Keratinocyte (primary cell): ENCODE results near the gene DMXL2. TPM values are rescaled to one million over a fixed set of nuclear protein-coding genes. Genes with fewer than 3 reads are reported as not detected.

Experiments
- DNase-seq: peaks from one replicate; pipeline ENCODE4 v3.0.0-alpha.2; 2011; ENCODE audit warnings: low read depth, missing footprints, low spot score
- FAIRE-seq: peaks from 2 replicates; lab custom pipeline; 2011; peaks lifted over from hg19 to GRCh38; lab: Jason Lieb, UNC
- H2AFZ ChIP-seq: 2 replicates; pipeline ENCODE4 v1.6.0; 2012; ENCODE audit warnings: low read length, control low read depth, inconsistent platforms; ENCODE audit not compliant: control insufficient read depth
- H3K27ac ChIP-seq: 2 replicates; pipeline ENCODE4 v1.5.1; 2011; ENCODE audit warnings: low read length; ENCODE audit not compliant: control insufficient read depth, insufficient read depth
- H3K27me3 ChIP-seq: 3 replicates; pipeline ENCODE4 v1.6.0; 2011; ENCODE audit warnings: low read length; ENCODE audit not compliant: control insufficient read depth, insufficient read depth; ENCODE audit errors: extremely low read depth
- H3K36me3 ChIP-seq, 2 experiments: 2 replicates in 1 of 2; 3 replicates in 1 of 2; pipeline ENCODE4 v1.5.1; 2011; ENCODE audit warnings: low read length in 2 of 2, mild to moderate bottlenecking in 1 of 2; ENCODE audit not compliant: control insufficient read depth in 2 of 2, insufficient read depth in 2 of 2; ENCODE audit errors: extremely low read depth in 1 of 2
- H3K4me1 ChIP-seq: 3 replicates; pipeline ENCODE4 v1.5.1; 2011; ENCODE audit warnings: low read length; ENCODE audit not compliant: control insufficient read depth, insufficient read depth; ENCODE audit errors: extremely low read depth
- H3K4me2 ChIP-seq: 3 replicates; pipeline ENCODE4 v1.6.0; 2011; ENCODE audit warnings: low read depth, low read length; ENCODE audit not compliant: control insufficient read depth, insufficient read depth; ENCODE audit errors: extremely low read depth
- H3K4me3 ChIP-seq, 3 experiments: fragments of 200-600 bp in 1 of 3; sonication (generic) in 1 of 3; 2 replicates in 2 of 3; 3 replicates in 1 of 3; pipeline ENCODE4 v1.5.1; 2011 to 2016; ENCODE audit warnings: low read length in 3 of 3, mild to moderate bottlenecking in 3 of 3, control low read depth in 2 of 3, inconsistent platforms in 1 of 3, low read depth in 1 of 3, mixed read lengths in 1 of 3, mixed run types in 1 of 3, moderate library complexity in 1 of 3; ENCODE audit not compliant: control insufficient read depth in 2 of 3, insufficient read depth in 2 of 3; ENCODE audit errors: extremely low read depth in 1 of 3
- H3K79me2 ChIP-seq: 2 replicates; pipeline ENCODE4 v1.6.0; 2012; ENCODE audit warnings: low read length; ENCODE audit not compliant: control insufficient read depth, insufficient read depth
- H3K9ac ChIP-seq: 3 replicates; pipeline ENCODE4 v1.6.0; 2011; ENCODE audit warnings: low read length; ENCODE audit not compliant: control insufficient read depth, insufficient read depth; ENCODE audit errors: extremely low read depth
- H3K9me1 ChIP-seq: 3 replicates; pipeline ENCODE4 v1.6.0; 2011; ENCODE audit warnings: low read length; ENCODE audit not compliant: control insufficient read depth, insufficient read depth; ENCODE audit errors: extremely low read depth
- H3K9me3 ChIP-seq: 2 replicates; pipeline ENCODE4 v1.5.1; 2012; ENCODE audit warnings: low read depth, low read length; ENCODE audit not compliant: control insufficient read depth
- H4K20me1 ChIP-seq: 3 replicates; pipeline ENCODE4 v1.6.0; 2011; ENCODE audit warnings: low read length; ENCODE audit not compliant: control insufficient read depth, insufficient read depth; ENCODE audit errors: extremely low read depth
- EZH2 ChIP-seq: IDR thresholded peaks from one replicate; pipeline ENCODE4 v1.6.1; 2012; ENCODE audit warnings: inconsistent platforms, mild to moderate bottlenecking, low read length, moderate library complexity
- dilution Hi-C: fragments of 300-500 bp; cut with MboI; formaldehyde crosslinking; loops from one replicate; pipeline ENCODE4 v1.7.0; 2020; ENCODE audit warnings: low sequenced_read_pairs; ENCODE audit not compliant: extremely low pct_ligation_motif_present
- polyA plus RNA-seq, 5 experiments: library from polyadenylated mRNA; depleted of rRNA in 3 of 5; stranded (reverse) in 3 of 5; stranded (forward) in 1 of 5; unstranded in 1 of 5; fragments of >200 nt; gene quantifications; 1 replicate in 1 of 5; 2 replicates in 3 of 5; 3 replicates in 1 of 5; pipeline versions ENCODE4 v1.2.1 to v1.2.3, GENCODE V29; 2011 to 2012; ENCODE audit warnings: missing spikeins in 2 of 5, low read depth in 1 of 5, low replicate concordance in 1 of 5
- TF ChIP-seq, protein P1 (sequence below), 3 experiments: IDR thresholded peaks in 1 of 3; conservative IDR thresholded peaks in 1 of 3; optimal IDR thresholded peaks in 1 of 3; 2 replicates in 2 of 3; 3 replicates in 1 of 3; pipeline versions ENCODE3 to v1.5.1; 2011; ENCODE audit warnings: low read length in 3 of 3, mild to moderate bottlenecking in 3 of 3, moderate library complexity in 2 of 3, control low read depth in 1 of 3, inconsistent platforms in 1 of 3; ENCODE audit not compliant: insufficient read depth in 2 of 3; ENCODE audit errors: extremely low read depth in 1 of 3

The DMXL2 gene
- polyA plus RNA-seq, 1 donor (not counting 4 experiments of a cell fraction or from before 2014, with no cell fraction given), result 14.9 TPM

DNA sequence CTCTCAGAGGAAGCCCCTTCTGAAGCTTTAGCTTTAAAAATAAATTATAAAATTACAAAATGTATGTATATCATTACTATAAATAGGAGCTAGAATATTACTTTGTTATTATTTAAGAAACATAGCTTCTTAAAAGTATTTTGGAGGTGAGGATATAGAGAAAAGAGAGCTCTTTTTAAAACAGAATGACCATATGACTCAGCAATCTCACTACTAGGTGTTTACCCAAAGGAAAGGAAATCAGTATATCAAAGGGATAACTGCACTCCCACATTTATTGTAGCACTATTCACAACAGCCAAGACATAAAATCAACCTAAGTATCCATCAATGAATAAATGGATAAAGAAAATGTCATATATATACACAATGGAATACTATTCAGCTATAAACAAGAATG, 119.6 kb downstream of the DMXL2 start:
- Histone ChIP-seq H3K79me2 (no peaks in the 10 kb centered on the region), H3K4me1 (no peaks in the 10 kb centered on the region), H3K4me2 (no peak overlapping the region), H3K27ac (no peak overlapping the region), H3K9me3 (no peaks in the 10 kb centered on the region), H3K4me3 (no peak overlapping the region), H3K36me3 (no peaks in the 10 kb centered on the region), H3K27me3 (no peaks in the 10 kb centered on the region), H3K9ac (no peak overlapping the region), H4K20me1 (no peaks in the 10 kb centered on the region), H2AFZ (no peak overlapping the region), H3K9me1 (no peaks in the 10 kb centered on the region)
- TF ChIP-seq EZH2, result no peak
- TF ChIP-seq, protein P1, sequence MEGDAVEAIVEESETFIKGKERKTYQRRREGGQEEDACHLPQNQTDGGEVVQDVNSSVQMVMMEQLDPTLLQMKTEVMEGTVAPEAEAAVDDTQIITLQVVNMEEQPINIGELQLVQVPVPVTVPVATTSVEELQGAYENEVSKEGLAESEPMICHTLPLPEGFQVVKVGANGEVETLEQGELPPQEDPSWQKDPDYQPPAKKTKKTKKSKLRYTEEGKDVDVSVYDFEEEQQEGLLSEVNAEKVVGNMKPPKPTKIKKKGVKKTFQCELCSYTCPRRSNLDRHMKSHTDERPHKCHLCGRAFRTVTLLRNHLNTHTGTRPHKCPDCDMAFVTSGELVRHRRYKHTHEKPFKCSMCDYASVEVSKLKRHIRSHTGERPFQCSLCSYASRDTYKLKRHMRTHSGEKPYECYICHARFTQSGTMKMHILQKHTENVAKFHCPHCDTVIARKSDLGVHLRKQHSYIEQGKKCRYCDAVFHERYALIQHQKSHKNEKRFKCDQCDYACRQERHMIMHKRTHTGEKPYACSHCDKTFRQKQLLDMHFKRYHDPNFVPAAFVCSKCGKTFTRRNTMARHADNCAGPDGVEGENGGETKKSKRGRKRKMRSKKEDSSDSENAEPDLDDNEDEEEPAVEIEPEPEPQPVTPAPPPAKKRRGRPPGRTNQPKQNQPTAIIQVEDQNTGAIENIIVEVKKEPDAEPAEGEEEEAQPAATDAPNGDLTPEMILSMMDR (optimal IDR thresholded peaks at IDR 0.05 in 1 of 3, IDR thresholded peaks at IDR 0.05 in 1 of 3, conservative IDR thresholded peaks at IDR 0.05 in 1 of 3; ENCODE audit: extremely low read depth in 1 of 3, insufficient read depth in 2 of 3, low read length in 3 of 3), result no peak
- no peak for FAIRE-seq
- dilution Hi-C loops, result no loop called here
- DNase-seq, result no peak

DNA sequence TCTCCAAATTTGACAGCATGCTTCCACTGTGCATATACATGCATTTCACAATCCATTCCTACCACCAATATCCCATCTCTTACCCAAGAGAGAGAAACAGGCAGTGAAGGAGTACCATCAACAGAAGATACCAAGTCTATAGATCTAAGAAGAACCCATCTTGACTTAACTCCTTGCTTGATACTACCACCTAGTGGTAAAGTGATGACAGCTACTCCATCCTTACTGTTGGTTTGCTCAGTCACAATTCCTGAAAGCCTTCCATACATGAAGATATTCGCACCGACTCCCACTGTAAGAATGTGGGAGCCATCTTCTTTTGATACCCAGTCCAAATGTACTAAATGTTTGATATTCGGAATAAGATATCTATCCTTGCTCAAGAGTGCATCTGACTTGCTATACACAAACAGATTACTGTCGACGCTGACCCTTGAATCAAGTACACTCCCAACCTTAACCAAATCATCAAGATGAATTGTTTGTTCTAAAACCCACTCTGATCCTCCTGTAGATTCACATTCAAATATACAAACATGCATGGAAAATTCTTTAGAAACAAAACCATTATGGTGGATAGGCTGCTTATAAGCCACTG, 123.1 kb downstream of the DMXL2 start:
- TF ChIP-seq EZH2, result no peak
- TF ChIP-seq, protein P1 (optimal IDR thresholded peaks at IDR 0.05 in 1 of 3, IDR thresholded peaks at IDR 0.05 in 1 of 3, conservative IDR thresholded peaks at IDR 0.05 in 1 of 3; ENCODE audit: extremely low read depth in 1 of 3, insufficient read depth in 2 of 3, low read length in 3 of 3), result peak; percentile 48 to 80 (median 74)
- Histone ChIP-seq H3K27ac (no peak overlapping the region), H3K4me1 (peaks cover 2% of the 10 kb centered on the region), H3K4me2 (no peak overlapping the region), H3K9ac (no peak overlapping the region), H3K27me3 (no peaks in the 10 kb centered on the region), H3K4me3 (no peak overlapping the region), H3K79me2 (no peaks in the 10 kb centered on the region), H2AFZ (no peak overlapping the region), H4K20me1 (no peaks in the 10 kb centered on the region), H3K36me3 (no peaks in the 10 kb centered on the region), H3K9me3 (no peaks in the 10 kb centered on the region), H3K9me1 (no peaks in the 10 kb centered on the region)
- dilution Hi-C loops, result no loop called here
- no peak for DNase-seq
- FAIRE-seq, result peak; percentile 92
